Pons (tissue), 1 donor: ENCODE data around the gene MTNR1A.

Experiments used
- DNase-seq: peaks from one replicate; pipeline ENCODE4 v3.0.0-alpha.2; 2016; ENCODE audit warnings: low spot score

Gene MTNR1A

DNA sequence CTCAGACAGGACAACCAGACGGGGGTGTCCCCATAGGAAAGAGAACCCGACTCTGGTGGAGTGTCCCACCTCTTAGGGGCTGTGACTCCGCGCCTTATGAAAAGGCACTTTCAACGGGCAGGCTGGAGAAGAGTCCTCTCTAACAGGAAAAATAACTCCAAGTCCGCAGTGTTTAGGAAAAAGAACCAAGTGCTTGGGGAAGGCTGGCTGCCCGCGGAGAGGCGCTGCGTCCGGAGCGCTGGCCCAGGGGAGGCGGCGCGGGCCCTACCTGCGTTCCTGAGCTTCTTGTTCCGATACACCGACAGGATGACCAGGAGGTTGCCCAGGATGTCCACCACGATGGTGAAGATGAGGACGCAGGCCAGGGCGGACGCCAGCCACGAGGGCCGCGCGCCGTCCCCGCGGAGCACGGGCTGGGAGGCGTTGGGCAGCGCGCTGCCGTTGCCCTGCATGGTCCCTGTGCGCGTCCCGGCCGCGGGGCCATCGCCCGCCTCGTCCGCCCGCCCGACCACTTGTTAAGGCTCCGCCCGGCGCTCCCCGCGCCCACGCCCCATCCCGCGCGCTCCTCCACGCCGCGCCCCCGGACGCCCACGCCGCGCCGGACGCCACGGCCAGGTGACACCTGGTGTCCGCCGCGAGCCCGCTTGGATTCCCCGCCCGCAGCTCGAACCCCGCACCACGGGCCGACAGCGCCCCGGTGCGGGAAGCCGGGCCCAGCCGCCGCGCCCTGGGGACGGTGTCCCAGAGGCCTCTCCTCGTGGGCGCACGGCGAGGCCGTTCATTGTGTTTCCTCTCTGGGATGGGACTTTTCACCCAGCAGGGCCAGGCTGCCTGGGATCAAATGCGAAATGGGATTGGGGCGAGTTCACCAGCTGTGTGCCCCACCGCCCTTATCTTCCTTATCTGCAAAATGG, at the start of gene MTNR1A:
Gene MTNR1A (minus strand): TSS at position 654 of the 914 bp plus-strand sequence. CDS start 202 bp downstream, at position 452.
- no peak for DNase-seq

DNA sequence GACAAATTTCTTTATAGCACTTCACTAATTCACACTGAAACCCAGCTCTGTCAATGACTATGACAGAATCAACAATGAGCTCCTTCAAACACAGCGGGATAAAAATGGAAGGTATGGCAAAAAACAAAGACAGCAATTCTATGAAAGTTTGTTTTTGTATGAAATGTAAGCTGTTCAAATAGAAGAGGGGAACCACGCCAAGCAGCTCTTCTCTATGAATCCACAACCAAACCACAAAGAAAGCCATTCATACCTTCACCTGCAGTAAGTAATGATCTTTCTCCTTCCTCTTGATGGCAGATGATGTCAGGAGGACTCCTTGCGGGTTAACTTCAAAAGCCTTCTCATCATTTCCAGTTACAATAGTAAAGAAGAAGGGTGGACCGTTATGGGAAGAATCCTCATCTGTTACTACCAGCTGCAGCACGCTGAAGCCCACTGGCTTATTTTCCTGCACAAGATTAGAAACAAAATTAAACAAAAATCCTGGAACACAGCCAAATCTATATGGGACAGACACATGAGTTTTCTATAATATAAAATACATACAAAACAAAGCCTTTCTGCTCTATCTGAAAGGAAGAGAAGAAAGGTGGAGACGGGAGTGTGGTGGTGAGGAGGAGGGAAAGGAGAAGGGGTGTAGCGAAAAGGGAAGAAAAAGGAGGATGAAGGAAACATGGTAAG, 48.9 kb upstream of the MTNR1A start:
- DNase-seq, result no peak

DNA sequence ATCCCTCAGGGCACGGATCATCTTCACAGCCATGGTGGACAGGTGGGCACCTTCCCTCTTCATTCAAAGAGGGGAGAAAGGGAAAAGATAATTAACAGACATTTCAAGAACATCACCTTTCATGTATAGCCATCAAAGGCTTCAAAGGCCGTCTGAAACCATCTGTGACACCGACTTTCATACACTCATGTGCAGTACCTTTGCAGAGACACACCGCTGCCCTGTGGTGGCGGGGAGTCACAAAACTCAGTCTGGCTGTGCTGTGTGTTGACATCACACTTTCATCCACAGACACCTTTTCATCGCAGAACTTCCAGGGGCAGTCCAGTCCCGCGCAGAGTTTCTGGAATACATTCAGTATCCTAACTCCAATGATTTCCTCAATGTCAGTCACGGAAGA, 47.6 kb upstream of the MTNR1A start:
- DNase-seq, result no peak

DNA sequence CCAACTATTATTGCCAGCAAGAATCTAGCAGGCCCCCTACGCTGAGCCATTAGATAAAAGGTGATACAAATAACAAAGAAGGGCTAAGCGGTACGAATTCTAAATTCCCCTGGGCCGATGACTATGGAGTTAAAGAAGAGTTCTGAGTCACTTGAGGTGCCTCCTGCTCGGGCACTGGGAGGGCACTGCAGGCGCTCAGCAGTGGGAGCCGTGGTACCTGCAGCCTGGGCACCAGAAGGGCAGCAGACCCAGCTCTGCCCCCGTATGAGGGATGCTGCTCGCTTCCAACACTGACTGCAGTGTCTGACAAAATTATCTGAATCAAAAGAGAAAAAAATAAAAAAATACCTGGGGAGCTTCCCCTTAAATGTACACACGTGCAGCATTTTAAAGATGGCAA, 44.1 kb upstream of the MTNR1A start:
- DNase-seq, result no peak

DNA sequence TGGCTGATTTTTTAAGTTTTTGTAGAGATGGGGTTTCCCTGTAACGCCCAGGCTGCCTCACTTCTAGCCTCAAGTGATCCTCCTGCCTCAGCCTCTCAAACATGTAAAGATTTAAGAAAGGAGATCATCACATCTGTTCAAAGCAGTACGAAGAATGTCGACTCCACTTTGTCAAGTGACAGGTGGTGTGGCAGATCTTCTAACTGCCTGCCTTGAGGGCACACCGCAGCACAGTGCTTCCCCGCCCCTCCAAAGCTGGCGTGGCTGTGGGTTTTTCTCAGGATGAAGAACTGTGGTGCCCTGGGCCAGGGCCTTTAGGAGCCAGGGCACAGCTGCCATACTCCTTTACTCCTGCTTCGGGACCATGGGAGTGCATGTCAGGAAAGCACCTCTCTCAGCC, 43.3 kb upstream of the MTNR1A start:
- DNase-seq, result no peak

DNA sequence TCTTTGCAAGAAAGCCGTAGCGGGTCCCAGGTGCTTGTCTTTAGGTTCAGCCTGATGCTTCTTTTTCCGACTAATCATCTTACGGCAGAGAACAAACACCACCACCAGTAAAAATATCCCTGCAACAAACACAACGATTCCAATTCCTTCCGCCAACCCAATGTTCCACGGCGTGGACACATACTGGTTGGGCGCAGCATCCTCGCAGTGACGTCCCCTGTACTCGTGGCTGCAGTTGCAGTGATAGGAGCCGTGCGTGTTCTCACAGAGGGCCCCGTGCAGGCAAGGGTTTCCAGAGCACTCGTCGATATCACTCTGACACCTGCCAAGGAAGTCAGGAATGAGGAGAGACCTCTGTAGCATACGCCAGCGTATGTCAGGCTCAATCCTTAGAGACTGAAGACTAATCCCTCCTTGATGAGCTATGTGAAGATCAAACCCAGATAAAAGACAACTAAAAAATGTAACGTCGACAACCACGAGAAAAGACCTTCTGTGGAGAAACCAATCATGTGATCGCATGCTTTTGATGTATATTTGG, 41.6 kb upstream of the MTNR1A start:
- no peak for DNase-seq

DNA sequence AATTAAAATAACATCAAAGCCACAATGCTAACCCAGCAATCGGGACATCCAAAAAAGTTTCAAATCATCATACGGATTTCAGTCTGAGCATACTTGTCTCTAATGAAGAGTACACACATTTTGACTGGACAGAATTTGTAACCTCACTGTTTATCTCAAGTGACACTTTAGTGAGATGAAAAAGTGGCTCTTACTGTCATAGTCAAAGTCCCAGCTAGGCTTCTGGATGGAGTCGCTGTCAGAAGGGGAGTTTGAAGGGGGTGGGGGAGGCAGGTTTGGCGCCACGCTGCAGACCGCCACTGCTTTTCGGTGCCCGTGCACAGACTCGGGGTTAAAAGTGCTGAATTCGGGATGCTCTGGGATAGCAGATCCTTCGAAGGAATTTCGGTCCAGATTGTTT, 41.0 kb upstream of the MTNR1A start:
- no peak for DNase-seq

DNA sequence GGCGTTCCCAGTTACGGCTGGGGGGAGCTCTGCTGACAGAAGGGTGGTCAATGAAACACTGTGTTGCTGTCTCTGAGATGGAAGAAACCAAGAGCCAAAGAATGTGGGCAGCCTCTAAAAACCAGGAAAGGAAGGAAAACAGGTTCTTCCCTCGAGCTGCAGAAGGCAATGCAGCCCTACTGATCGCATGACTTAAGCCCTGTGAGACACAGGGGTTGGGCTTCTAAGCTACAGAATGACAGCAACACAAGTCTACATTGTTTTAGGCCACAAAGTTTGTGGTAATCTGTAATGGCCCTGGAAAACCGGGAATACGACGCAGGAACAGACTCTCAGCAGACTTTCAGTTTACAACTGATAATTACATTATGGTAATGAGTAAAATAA, 38.2 kb upstream of the MTNR1A start:
- DNase-seq, result no peak

DNA sequence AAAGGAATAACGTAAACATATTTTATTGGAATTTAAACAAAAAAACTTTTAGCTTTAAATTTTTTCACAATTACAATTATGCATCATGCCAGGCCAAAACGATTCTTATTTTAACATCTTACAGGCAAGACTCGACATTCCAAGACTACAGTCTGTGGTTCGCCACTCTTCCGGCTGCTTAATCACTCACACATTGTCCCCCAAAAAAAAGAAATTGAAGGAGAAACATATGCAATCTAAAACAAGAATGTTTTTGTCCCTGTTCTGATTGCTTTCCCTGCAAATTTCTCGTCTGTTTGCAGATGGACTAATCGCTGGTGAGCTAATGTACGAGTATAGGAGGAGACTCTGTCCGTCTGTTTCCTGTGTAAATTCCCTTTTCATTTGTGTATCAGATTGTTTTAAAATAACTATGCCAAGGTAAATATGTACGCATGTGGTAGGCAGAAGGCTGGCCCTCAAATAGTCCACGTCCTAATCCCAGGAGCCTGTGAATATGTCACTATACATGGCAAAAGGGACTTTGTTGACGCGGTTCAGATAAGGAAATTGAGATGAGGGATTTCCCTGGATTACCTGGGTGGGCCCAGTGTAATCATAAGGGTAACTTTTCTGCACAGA, 37.7 kb upstream of the MTNR1A start:
- DNase-seq, result no peak

DNA sequence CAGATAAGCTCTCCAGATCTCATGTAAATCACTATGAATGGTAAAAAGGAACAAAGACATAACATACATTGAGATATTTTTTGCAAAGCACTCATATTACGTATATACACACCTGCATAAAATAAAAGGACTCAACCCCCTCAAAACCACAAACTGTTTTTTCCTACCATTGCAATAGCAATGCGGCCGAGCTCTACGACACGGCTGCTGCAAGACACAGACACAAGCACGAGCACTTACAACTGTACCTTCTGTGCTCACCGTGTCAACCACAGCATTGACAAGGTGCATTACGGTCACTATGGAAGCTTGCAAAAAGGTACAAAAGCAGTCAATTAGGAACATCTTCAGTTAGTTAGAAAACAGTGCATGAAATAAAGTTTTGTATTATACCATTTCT, 37.1 kb upstream of the MTNR1A start:
- no peak for DNase-seq

DNA sequence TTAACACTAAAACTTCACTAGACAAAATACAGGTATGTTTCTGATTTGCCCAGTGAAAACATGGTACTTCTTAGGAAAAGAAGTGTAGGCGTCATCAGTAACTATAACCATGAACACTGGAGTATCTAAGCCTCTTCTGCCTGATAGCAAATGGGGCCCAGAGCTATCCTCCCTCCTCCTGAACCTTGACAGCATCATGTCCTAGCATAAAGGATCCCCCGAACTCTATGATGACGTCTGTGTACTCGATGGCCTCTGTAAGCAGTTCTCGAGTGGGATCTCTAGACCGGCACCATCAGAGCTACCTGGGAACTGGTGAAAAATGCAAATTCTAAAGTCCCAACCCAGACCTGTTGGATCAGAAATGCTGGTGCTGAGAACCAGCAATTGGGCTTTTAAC, 36.3 kb upstream of the MTNR1A start:
- DNase-seq, result no peak

DNA sequence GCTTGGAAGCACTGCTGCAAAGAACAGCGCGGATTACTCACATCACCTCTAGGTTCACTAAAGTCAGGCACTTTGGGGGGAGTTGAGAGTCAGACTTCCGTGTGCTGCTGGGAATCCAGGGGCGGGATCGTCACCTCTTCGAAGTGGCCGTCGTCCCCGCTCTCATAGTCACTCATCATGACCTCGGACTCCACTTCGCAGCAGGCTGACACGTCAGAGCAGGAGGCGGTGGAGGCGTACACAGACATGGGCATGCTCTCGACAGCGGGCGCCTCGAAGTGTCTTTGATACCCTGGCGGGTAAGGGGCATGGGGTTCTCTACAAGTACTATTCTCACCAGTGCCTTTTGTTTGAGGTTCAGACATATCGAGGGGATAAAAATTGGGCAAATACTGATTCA, 33.1 kb upstream of the MTNR1A start:
- no peak for DNase-seq

DNA sequence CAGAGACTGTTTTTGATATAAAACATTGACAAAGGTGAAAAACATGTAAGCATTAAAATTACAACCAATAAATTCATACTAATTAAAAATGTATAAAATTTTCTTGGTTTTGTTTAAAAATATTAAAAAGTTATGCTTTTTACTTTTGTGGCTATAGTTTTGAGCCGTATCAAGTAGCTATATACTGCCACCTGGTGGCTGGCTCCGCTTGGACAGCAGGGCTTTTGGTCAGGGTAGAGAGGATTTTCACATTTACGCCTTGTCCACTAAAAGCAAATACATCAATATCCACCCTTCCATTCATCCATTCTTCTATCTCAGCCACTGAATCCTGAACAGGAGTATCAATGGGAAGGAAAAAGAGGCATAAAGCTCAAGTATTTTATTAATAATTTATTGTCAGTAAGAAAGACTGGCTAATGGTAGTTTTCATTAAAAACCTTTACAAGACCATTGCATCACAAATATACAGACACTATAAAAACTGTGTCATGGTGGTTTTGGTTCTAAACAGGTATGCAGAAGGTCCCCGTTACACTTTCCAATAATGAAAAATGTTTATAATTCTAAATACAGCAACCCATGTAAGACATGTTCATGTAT, 32.1 kb upstream of the MTNR1A start:
- DNase-seq, result peak; percentile 52

DNA sequence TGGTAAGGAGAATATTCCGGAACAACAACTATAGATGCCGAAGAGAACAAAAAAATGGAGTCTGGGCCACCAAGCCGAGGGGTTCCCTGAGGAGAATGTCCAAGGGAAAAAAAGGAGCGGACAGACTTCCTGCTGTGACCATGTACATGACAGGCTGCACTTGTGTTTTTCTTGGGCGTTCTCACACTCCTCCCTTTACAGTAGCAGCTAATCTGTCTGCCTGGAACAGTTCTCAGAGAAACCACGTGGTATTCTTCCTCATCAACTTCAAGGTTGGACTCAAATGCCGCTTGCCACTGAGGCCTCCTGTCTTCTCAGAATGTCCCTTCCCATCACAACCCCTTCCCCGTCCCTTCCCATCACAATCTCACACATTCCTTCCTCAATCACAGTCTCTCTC, 30.8 kb upstream of the MTNR1A start:
- no peak for DNase-seq

DNA sequence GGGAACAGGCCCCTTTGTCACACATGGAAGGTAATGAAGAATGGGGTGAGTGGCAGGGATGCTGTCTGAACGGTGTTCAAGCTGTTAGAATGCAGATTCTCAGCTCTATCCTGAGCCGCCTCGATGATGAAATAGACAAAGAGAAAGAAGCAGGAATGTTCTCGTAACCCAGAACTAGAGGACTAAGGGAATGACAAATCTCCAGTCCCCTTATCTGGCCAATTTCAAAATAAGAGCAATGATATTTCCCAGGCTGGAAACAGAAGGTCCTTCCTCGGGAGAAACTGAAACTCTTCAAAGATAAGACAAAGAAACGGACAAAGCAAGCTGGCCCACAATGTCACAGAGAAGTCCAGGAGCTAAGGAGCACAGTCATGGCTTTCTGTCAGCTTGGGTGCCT, 29.5 kb upstream of the MTNR1A start:
- no peak for DNase-seq

DNA sequence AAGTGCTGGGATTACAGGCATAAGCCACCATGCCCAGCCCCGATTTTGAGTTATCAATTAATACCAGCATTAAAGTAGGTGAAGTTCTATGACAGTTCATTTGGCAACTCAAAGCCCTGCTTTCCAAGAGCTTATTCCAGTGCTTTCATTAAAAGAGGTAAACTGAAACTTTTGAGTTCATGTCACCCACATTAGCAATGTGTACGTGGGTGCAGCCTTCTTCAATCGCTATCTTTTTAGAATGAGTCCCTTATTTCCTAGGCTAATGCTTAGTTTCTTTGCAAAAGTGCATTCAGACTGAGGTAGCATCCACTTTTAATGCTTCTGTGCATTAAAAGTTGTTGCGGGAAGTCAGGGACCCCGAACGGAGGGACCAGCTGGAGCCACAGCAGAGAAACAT, 26.1 kb upstream of the MTNR1A start:
- DNase-seq, result no peak

DNA sequence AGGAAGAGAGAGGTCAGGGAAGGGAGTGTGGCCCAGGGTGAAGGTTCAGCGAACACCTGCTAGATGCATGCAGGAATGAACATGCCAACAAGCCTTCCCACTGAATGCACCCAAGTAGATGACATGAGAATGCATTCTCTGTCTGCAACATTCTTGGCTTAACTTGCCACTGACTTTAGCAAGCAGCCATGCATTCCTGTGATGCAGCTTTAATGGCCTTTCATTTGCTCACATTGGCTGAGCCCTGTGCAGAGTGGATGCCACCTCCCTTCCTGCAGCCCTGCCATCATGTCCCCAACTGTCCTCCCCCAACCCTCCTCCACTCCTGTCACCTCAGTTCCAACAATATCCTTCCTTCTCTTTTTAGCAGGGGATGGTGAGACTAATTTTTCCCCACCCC, 25.3 kb upstream of the MTNR1A start:
- no peak for DNase-seq

DNA sequence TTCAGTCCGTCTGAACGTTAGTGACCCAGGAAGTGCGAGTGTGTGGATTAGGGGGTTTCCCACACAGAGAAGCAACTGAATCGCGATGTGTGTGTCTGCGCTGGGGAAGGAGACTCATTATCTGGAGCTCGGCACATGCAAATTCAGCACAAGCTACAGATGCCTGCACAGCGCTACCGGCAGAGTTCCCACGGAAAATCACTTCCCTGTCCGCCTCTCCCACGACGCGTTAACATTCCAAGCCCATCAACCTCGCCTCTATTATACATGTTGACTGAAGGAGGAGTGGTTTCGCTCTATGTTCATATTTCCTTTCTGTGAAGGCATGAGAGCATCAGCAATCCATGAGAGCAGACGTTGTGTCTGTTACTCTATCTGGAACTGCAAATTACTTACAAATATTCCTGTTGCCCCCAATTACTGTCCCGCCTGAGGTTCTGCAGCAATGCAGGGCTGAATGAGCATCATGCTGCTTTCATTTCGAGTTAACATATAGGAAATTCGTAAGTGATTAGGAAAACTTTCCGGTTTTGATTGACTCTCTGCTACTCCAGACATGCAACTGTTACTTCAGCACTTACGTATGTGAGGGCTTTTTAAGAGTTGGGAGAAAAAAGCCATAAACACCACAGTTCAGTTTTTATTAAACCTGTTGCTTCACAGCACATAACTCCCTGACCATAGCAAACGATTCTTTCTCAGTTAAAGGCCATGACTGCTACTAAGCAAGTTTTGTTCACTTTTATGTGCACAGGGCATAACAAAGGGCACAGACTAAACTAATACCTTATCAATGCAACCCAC, 15.0 kb upstream of the MTNR1A start:
- DNase-seq, result no peak

DNA sequence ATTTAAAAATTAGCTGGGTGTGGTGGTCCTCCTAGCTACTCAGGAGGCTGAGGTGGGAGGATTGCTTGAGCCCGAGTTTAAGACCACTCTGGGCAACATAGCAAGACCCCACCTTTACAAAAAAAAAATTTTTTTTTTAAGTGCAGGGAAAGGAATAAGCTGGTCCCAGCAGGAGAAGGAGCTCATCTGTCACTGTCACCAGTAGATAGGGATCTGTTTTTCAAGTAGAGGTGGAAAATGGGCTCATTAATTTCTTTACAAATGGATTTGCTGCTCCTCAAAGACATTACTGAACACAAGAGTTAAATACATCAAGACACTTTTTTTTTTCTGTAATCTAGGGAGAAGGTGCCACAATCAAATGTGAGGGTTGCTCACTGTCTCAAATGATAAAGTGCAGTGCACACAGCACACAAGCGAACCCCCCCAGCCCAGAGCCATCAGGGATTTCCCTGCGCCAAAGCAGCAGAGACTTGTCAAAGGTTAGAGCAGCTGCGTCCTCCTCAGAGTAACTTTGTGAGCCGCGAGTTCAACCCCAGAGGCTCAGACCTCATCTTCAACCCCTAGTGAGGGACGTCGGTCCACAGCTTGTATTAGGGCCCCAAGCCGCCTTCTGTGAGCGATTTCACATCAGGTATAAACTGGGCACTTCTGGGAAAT, 14.3 kb upstream of the MTNR1A start:
- no peak for DNase-seq

DNA sequence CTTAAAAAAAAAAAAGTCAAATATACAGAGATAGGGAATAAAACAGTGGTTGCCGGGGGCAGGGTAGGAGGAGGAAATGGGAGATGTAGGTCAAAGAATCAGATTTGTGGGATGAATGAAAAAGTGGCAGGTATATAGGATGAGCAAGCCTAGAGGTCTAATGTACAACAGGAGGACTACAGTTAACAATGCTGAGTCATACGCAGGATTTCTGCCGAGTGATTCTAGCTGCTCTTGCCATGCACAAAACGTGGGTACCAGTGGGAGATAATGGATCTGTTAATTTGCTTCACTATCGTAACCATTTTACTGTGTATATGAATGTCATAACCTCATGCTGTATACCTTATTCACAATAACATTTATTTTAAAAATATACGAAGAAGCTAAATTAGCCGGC, 10.7 kb upstream of the MTNR1A start:
- no peak for DNase-seq

DNA sequence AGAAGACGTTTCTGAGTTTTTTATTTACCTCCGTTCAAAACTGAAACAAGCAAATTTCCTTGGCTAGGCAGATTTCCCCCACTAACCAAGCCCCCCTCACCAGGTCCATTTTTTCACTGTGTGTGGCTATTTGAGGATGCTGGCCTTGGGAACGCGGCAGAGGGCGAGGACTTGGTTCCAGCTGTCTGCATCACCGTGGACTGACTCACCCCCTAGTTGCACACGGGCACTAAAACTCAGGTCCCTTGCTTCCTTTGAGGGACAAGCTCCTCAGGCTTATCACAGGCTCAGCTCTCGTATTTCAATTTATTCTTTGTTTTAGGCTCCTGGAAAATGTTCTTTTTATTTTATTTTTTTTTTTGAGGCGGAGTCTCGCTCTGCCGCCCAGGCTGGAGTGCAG, 8.4 kb upstream of the MTNR1A start:
- DNase-seq, result no peak
